Mesendoderm (in vitro differentiated cells): ENCODE data around the gene DAPK1.

Experiments
- DNase-seq: peaks from one replicate; pipeline ENCODE4 v3.0.0; 2013
- H2AK5ac ChIP-seq: 2 replicates; pipeline ENCODE4 v1.6.1; 2013; ENCODE audit warnings: low read length, inconsistent platforms
- H2BK120ac ChIP-seq: 2 replicates; pipeline ENCODE4 v1.6.1; 2013; ENCODE audit warnings: low read depth, mild to moderate bottlenecking, low read length, moderate library complexity, mixed read lengths
- H2BK15ac ChIP-seq: replicated peaks from 2 replicates; pipeline ENCODE4 v1.6.1; 2013; ENCODE audit warnings: low read depth, mild to moderate bottlenecking, moderate library complexity
- H2BK5ac ChIP-seq: 2 replicates; pipeline ENCODE4 v1.6.1; 2013; ENCODE audit warnings: low read length, inconsistent platforms
- H3K18ac ChIP-seq: 2 replicates; pipeline ENCODE4 v1.6.1; 2013; ENCODE audit warnings: mild to moderate bottlenecking, low read length, mixed read lengths
- H3K23ac ChIP-seq: one replicate; pipeline ENCODE4 v1.6.1; 2013; ENCODE audit warnings: low read length
- H3K27ac ChIP-seq: 2 replicates; pipeline ENCODE4 v1.5.1; 2013; ENCODE audit warnings: low read depth, mild to moderate bottlenecking, inconsistent platforms, low read length, moderate library complexity
- H3K27me3 ChIP-seq: 2 replicates; pipeline ENCODE4 v1.6.1; 2013; ENCODE audit warnings: low read length, control low read depth, mild to moderate bottlenecking, inconsistent platforms; ENCODE audit not compliant: insufficient read depth, poor library complexity
- H3K36me3 ChIP-seq: 2 replicates; pipeline ENCODE4 v1.6.1; 2013; ENCODE audit warnings: low read length, inconsistent platforms; ENCODE audit not compliant: control insufficient read depth, insufficient read depth
- H3K4ac ChIP-seq: one replicate; pipeline ENCODE4 v1.6.1; 2013; ENCODE audit warnings: low read depth, mild to moderate bottlenecking, low read length, moderate library complexity
- H3K4me1 ChIP-seq: 2 replicates; pipeline ENCODE4 v1.6.1; 2013; ENCODE audit warnings: low read depth, low read length, inconsistent platforms; ENCODE audit not compliant: control insufficient read depth
- H3K4me2 ChIP-seq: 2 replicates; pipeline ENCODE4 v1.6.1; 2013; ENCODE audit warnings: low read length
- H3K4me3 ChIP-seq: 2 replicates; pipeline ENCODE4 v1.5.1; 2013; ENCODE audit warnings: mild to moderate bottlenecking, low read length
- H3K56ac ChIP-seq: one replicate; pipeline ENCODE4 v1.6.1; 2013; ENCODE audit warnings: low read length
- H3K79me1 ChIP-seq: 2 replicates; pipeline ENCODE4 v1.6.1; 2013; ENCODE audit warnings: low read length, inconsistent platforms
- H3K79me2 ChIP-seq: 2 replicates; pipeline ENCODE4 v1.6.1; 2013; ENCODE audit warnings: mild to moderate bottlenecking, low read length; ENCODE audit not compliant: control insufficient read depth, insufficient read depth
- H3K9ac ChIP-seq: 2 replicates; pipeline ENCODE4 v1.6.1; 2013; ENCODE audit warnings: low read length, inconsistent platforms
- H4K5ac ChIP-seq: one replicate; pipeline ENCODE4 v1.6.1; 2013; ENCODE audit warnings: low read length
- H4K8ac ChIP-seq: one replicate; pipeline ENCODE4 v1.6.1; 2013; ENCODE audit warnings: low read depth, mild to moderate bottlenecking, control low read depth, low read length, moderate library complexity
- WGBS: extraction: QIAGEN DNeasy Blood & Tissue Kit; methylation state at CpG from one replicate; pipeline ENCODE4 v1.1.7; 2013; ENCODE audit warnings: low lambda C conversion rate, missing lambda C conversion rate; ENCODE audit not compliant: insufficient coverage; ENCODE audit errors: extremely low coverage; 5-methylcytosine and 5-hydroxymethylcytosine counted together

Gene DAPK1

GRCh38 chr9:87567983-87568382, 70.3 kb downstream of the DAPK1 start:
- H3K79me2 ChIP-seq, result peaks cover 24% of the 10 kb centered on the region
- no peak overlapping the region for H3K9ac ChIP-seq
- no peak for DNase-seq
- no peak overlapping the region for H3K56ac ChIP-seq
- no peak overlapping the region for H2BK5ac ChIP-seq
- H2BK120ac ChIP-seq, result no peak overlapping the region
- no peaks in the 10 kb centered on the region for H3K27me3 ChIP-seq
- no peak overlapping the region for H3K23ac ChIP-seq
- no peak overlapping the region for H2BK15ac ChIP-seq
- no CpG with 5 or more reads among the region's 9 CpGs for WGBS
- H4K8ac ChIP-seq, result no peak overlapping the region
- no peak overlapping the region for H2AK5ac ChIP-seq
- H3K4me3 ChIP-seq, result no peak overlapping the region
- H3K4me1 ChIP-seq, result peaks cover 25% of the 10 kb centered on the region
- H3K36me3 ChIP-seq, result no peaks in the 10 kb centered on the region
- no peak overlapping the region for H3K18ac ChIP-seq
- no peak overlapping the region for H4K5ac ChIP-seq
- H3K27ac ChIP-seq, result no peak overlapping the region
- H3K79me1 ChIP-seq, result peaks cover 17% of the 10 kb centered on the region
- H3K4ac ChIP-seq, result no peak overlapping the region
- no peak overlapping the region for H3K4me2 ChIP-seq

- Histone ChIP-seq H2AK5ac (no peak overlapping the region), H3K27me3 (no peaks in the 10 kb centered on the region), H3K27ac (no peak overlapping the region), H3K9ac (no peak overlapping the region), H3K18ac (no peak overlapping the region), H3K4me3 (no peak overlapping the region), H2BK15ac (no peak overlapping the region), H3K4me2 (no peak overlapping the region), H3K23ac (no peak overlapping the region), H2BK5ac (no peak overlapping the region), H4K8ac (no peak overlapping the region), H3K36me3 (no peaks in the 10 kb centered on the region), H3K4ac (no peak overlapping the region), H4K5ac (no peak overlapping the region), H2BK120ac (no peak overlapping the region), H3K79me2 (peaks cover 24% of the 10 kb centered on the region), H3K79me1 (peaks cover 20% of the 10 kb centered on the region), H3K56ac (no peak overlapping the region), H3K4me1 (peaks cover 25% of the 10 kb centered on the region)
- no peak for DNase-seq
- WGBS, result no CpG with 5 or more reads among the region's 3 CpGs
Observed at GRCh38 chr9:87568401-87568800, 70.7 kb downstream of the DAPK1 start.

GRCh38 chr9:87569008-87569509, 71.4 kb downstream of the DAPK1 start:
- no peak overlapping the region for H3K4ac ChIP-seq
- H3K18ac ChIP-seq, result no peak overlapping the region
- no peak overlapping the region for H3K4me2 ChIP-seq
- no peak overlapping the region for H3K9ac ChIP-seq
- no peak overlapping the region for H4K5ac ChIP-seq
- no peak overlapping the region for H3K27ac ChIP-seq
- peaks cover 23% of the 10 kb centered on the region for H3K4me1 ChIP-seq
- no peak overlapping the region for H2BK15ac ChIP-seq
- H2BK120ac ChIP-seq, result no peak overlapping the region
- no peak overlapping the region for H3K56ac ChIP-seq
- no CpG with 5 or more reads among the region's 6 CpGs for WGBS
- peak; percentile 85 for DNase-seq
- H3K27me3 ChIP-seq, result no peaks in the 10 kb centered on the region
- no peak overlapping the region for H2AK5ac ChIP-seq
- H3K36me3 ChIP-seq, result no peaks in the 10 kb centered on the region
- no peak overlapping the region for H3K4me3 ChIP-seq
- H4K8ac ChIP-seq, result no peak overlapping the region
- no peak overlapping the region for H2BK5ac ChIP-seq
- H3K23ac ChIP-seq, result no peak overlapping the region
- peaks cover 20% of the 10 kb centered on the region for H3K79me2 ChIP-seq
- peaks cover 18% of the 10 kb centered on the region for H3K79me1 ChIP-seq

- H4K8ac ChIP-seq, result no peak overlapping the region
- no peak overlapping the region for H3K18ac ChIP-seq
Observed at GRCh38 chr9:87569518-87569917, 71.9 kb downstream of the DAPK1 start.

GRCh38 chr9:87570000-87570908, 72.6 kb downstream of the DAPK1 start:
- Histone ChIP-seq H3K36me3 (no peaks in the 10 kb centered on the region), H3K27ac (no peak overlapping the region), H3K56ac (no peak overlapping the region), H4K8ac (no peak overlapping the region), H3K4me2 (no peak overlapping the region), H3K4me1 (peaks cover 21% of the 10 kb centered on the region), H3K79me1 (peaks cover 16% of the 10 kb centered on the region), H3K23ac (no peak overlapping the region), H2BK5ac (no peak overlapping the region), H2BK15ac (no peak overlapping the region), H2AK5ac (no peak overlapping the region), H3K79me2 (peaks cover 22% of the 10 kb centered on the region), H3K4ac (no peak overlapping the region), H3K9ac (no peak overlapping the region), H4K5ac (no peak overlapping the region), H3K27me3 (no peaks in the 10 kb centered on the region), H3K4me3 (no peak overlapping the region), H2BK120ac (no peak overlapping the region), H3K18ac (no peak overlapping the region)
- DNase-seq, result no peak
- no CpG with 5 or more reads among the region's 3 CpGs for WGBS

More at GRCh38 chr9:87569518-87569917, 71.9 kb downstream of the DAPK1 start:
- H2AK5ac ChIP-seq, result no peak overlapping the region
- H3K4me1 ChIP-seq, result peaks cover 21% of the 10 kb centered on the region
- no peaks in the 10 kb centered on the region for H3K36me3 ChIP-seq
- no peak overlapping the region for H3K27ac ChIP-seq
- no peak overlapping the region for H3K4me2 ChIP-seq
- peaks cover 19% of the 10 kb centered on the region for H3K79me1 ChIP-seq
- WGBS, result no CpG with 5 or more reads among the region's 5 CpGs
- no peak overlapping the region for H4K5ac ChIP-seq
- no peak overlapping the region for H2BK120ac ChIP-seq
- peaks cover 21% of the 10 kb centered on the region for H3K79me2 ChIP-seq
- H3K27me3 ChIP-seq, result no peaks in the 10 kb centered on the region
- H2BK5ac ChIP-seq, result no peak overlapping the region
- no peak overlapping the region for H2BK15ac ChIP-seq
- H3K4me3 ChIP-seq, result no peak overlapping the region
- H3K56ac ChIP-seq, result no peak overlapping the region
- no peak overlapping the region for H3K9ac ChIP-seq
- DNase-seq, result peak; percentile 28
- no peak overlapping the region for H3K23ac ChIP-seq
- no peak overlapping the region for H3K4ac ChIP-seq
